A549 (cell line): ENCODE results near the gene ESR2.

Experiments
- CHD2 ChIP-seq: fragments of 150-350 bp; IDR thresholded peaks from 2 replicates; pipeline ENCODE4 v1.6.1; 2014; ENCODE audit warnings: low read length; ENCODE audit not compliant: partially characterized antibody
- CTCF ChIP-seq: fragments of >200 bp; sonication (Bioruptor Twin); formaldehyde crosslinking; IDR thresholded peaks from 3 replicates; pipeline ENCODE4 v1.5.1; 2016
- ELK1 ChIP-seq: fragments of 150-350 bp; IDR thresholded peaks from 2 replicates; pipeline ENCODE4 v1.6.1; 2014; ENCODE audit warnings: low read depth, mild to moderate bottlenecking, low read length
- KDM1A ChIP-seq: fragments of 200-600 bp; sonication (generic); IDR thresholded peaks from 2 replicates; pipeline ENCODE4 v1.6.1; 2016; ENCODE audit warnings: low read depth, mild to moderate bottlenecking
- PHF8 ChIP-seq: fragments of 200-600 bp; sonication (generic); IDR thresholded peaks from 2 replicates; pipeline ENCODE4 v1.6.1; 2016; ENCODE audit warnings: low read depth, mild to moderate bottlenecking, antibody characterized with exemption, moderate library complexity, borderline replicate concordance
- POLR2A ChIP-seq: IDR thresholded peaks from 2 replicates; pipeline ENCODE4 v1.6.1; 2012; ENCODE audit warnings: mild to moderate bottlenecking, low read length
- RAD21 ChIP-seq, 2 experiments: fragments of >200 bp in 1 of 2; sonication (Bioruptor Twin) in 1 of 2; formaldehyde crosslinking in 1 of 2; IDR thresholded peaks in 1 of 2; conservative IDR thresholded peaks in 1 of 2; 2 replicates in 1 of 2; 3 replicates in 1 of 2; pipeline ENCODE4 v1.6.1; 2012 to 2018; ENCODE audit warnings: inconsistent platforms in 1 of 2
- RCOR1 ChIP-seq: fragments of 150-350 bp; IDR thresholded peaks from 2 replicates; pipeline ENCODE4 v1.6.1; 2014; ENCODE audit warnings: antibody characterized with exemption, low read length, low read depth
- RFX5 ChIP-seq: fragments of 450-650 bp; IDR thresholded peaks from 2 replicates; pipeline ENCODE4 v1.7.1; 2014; ENCODE audit warnings: antibody characterized with exemption, mild to moderate bottlenecking, moderate library complexity
- RNF2 ChIP-seq: fragments of 200-600 bp; sonication (generic); IDR thresholded peaks from 2 replicates; pipeline ENCODE4 v1.6.1; 2016; ENCODE audit warnings: low read depth, mild to moderate bottlenecking, antibody characterized with exemption, moderate library complexity, borderline replicate concordance
- SMC3 ChIP-seq: fragments of >200 bp; sonication (Bioruptor Twin); formaldehyde crosslinking; IDR thresholded peaks from 3 replicates; pipeline ENCODE4 v1.6.1; 2018; ENCODE audit warnings: inconsistent platforms

GRCh38 chr14:64061115-64061514 is 233.1 kb downstream of the ESR2 start:
- no peak for TF ChIP-seq CTCF
- TF ChIP-seq RFX5: no peak
- no peak for TF ChIP-seq ELK1
- TF ChIP-seq CHD2: no peak
- TF ChIP-seq RNF2: no peak
- TF ChIP-seq RAD21 (conservative IDR thresholded peaks at IDR 0.05 in 1 of 2, IDR thresholded peaks at IDR 0.05 in 1 of 2): no peak
- TF ChIP-seq RCOR1: no peak
- TF ChIP-seq POLR2A: no peak
- TF ChIP-seq PHF8: no peak
- no peak for TF ChIP-seq SMC3
- TF ChIP-seq KDM1A: no peak
